Stimulated activated CD8-positive, alpha-beta memory T cell treated with anti-CD3 and anti-CD28 coated beads, Interleukin-15, amount 100 ng/mL, for 1 hour (primary cell): ENCODE results near the gene KREMEN2.

Experiments
- DNase-seq: peaks from one replicate; pipeline ENCODE4 v3.0.0-alpha.2; 2020; ENCODE audit warnings: low read depth

KREMEN2 gene

DNA sequence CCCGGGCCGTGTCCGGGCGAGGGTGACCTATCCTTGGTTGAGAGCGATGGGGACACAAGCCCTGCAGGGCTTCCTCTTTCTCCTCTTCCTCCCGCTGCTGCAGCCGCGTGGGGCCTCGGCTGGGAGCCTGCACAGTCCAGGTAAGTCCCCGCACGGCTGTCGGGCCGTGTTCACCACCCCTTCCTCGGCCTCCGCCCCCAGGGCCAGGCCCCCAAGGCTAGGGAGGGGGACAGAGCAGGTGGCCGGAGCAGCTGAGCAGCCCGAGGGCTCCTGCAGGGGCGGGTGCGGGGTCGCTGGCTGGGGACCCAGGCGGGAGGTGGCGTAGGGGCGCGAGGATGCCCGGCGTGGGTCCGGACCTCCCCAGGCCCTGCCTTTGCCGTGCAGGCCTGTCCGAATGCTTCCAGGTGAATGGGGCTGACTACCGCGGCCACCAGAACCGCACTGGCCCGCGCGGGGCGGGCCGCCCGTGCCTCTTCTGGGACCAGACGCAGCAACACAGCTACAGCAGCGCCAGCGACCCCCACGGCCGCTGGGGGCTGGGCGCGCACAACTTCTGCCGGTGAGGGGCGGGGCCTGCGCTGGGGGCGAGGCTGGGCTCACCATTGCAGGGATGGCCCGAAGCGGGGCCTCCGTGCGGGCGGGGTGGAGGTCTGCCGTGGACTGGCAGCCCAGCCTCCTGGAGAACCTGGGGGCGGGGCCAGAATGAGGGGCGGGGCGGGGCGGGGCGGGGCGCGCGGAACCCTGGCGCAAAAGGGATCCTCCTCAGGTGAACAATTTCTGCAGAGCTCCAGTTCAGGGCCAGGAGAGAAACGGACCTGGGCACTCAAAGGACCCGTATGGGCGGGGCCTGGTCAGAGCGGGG lies 631 bp downstream of the KREMEN2 start:
- no peak for DNase-seq

DNA sequence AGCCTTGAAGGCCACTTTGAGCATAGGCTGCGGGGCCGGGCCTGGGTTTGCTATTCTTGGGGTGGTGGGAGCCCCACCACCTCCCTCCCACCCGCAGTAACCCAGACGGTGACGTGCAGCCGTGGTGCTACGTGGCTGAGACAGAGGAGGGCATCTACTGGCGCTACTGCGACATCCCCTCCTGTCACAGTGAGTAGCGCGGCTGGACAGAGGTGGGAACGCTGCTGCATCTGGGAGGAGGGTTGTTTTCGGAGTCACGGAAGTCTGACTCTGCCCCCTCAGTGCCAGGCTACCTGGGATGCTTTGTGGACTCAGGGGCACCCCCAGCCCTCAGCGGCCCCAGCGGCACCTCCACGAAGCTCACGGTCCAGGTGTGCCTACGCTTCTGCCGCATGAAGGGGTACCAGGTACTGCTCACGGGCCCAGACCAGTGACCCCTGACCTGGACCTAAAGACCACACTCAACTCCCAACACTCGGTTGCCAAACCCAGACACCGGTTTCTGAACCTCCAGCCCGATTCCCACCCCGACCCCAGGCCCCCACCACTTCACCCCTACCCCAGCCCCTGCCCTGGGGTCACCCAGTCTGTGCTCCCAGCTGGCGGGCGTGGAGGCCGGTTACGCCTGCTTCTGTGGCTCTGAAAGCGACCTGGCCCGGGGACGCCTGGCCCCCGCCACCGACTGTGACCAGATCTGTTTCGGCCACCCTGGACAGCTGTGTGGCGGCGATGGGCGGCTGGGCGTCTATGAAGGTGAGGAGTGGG lies 2.1 kb downstream of the KREMEN2 start:
- no peak for DNase-seq

- DNase-seq = no peak
Observed at GRCh38 chr16:2966808-2967191, 2.7 kb downstream of the KREMEN2 start.

- no peak for DNase-seq
Observed at GRCh38 chr16:2967211-2967631, 3.1 kb downstream of the KREMEN2 start.

GRCh38 chr16:2967721-2968161 lies 3.7 kb downstream of the KREMEN2 start:
- DNase-seq = no peak

- no peak for DNase-seq
Observed at GRCh38 chr16:2968368-2968737, 4.3 kb downstream of the KREMEN2 start.

- DNase-seq = peak; percentile 39
Observed at GRCh38 chr16:2968738-2969544, 4.9 kb downstream of the KREMEN2 start, which contains the start of gene PAQR4. Gene PAQR4 (plus strand): TSS chr16:2969348. CDS start chr16:2969675, 327 bp downstream.

DNA sequence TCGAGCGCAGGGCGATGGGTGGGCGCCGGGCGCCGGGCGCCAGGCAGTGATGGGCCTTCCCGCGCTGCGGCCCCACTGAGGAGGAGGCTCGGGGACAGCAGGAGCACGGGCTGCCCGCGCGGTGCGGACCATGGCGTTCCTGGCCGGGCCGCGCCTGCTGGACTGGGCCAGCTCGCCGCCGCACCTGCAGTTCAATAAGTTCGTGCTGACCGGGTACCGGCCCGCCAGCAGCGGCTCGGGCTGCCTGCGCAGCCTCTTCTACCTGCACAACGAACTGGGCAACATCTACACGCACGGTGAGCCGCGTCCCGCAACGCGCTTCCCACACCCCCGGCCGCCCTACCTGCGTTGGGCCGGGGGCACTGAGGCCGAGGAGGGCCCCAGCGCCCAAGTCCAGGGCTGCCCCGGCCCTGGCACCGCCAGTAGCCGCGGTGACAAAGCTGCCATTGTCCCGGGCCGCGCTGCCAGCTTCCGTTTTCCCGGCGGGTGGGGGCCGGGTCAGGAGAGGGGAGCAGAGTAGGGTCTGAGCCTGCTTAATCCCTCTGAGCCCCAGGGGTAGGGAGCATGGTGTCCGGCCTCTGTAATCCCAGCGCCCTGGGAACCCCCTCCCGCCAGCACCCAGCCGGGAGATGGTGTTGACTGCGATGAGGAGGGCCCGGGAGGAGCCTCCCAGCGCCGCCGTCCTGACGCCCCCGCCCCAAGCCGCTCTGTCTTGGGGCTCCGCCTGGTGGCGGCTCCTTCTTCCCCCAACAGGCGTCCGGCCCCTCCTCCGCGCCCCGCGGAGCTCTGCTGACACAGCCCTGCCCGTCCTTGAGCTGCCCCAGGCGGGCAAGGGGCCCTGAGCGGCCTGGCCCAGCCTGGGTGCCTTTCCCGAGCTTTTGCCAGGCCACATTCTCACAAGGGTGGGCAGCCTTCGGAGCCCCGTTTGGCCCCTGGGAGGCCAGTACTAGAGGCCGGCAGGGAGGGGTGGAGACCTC lies 5.8 kb downstream of the KREMEN2 start:
- peak; percentile 24 for DNase-seq

DNA sequence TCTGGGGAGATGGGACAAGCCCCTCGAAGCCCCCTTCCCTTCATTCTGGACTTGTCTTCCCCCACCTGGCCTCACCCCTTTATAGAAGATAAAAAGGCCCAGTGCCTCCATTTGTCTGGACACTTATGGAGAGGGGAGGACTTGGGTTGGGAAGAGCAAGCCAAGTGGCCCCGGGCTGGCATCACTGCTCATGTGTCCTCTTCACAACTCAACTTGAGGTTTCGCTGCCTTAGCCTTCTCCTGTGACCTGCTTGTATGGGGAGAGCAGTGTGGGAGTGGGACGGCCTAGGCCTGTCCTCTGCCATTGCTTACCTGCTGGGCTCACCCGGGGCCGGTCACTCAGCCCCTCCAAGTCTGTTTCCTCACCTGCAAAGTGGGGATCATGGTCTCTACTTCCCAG lies 6.5 kb downstream of the KREMEN2 start:
- no peak for DNase-seq

DNA sequence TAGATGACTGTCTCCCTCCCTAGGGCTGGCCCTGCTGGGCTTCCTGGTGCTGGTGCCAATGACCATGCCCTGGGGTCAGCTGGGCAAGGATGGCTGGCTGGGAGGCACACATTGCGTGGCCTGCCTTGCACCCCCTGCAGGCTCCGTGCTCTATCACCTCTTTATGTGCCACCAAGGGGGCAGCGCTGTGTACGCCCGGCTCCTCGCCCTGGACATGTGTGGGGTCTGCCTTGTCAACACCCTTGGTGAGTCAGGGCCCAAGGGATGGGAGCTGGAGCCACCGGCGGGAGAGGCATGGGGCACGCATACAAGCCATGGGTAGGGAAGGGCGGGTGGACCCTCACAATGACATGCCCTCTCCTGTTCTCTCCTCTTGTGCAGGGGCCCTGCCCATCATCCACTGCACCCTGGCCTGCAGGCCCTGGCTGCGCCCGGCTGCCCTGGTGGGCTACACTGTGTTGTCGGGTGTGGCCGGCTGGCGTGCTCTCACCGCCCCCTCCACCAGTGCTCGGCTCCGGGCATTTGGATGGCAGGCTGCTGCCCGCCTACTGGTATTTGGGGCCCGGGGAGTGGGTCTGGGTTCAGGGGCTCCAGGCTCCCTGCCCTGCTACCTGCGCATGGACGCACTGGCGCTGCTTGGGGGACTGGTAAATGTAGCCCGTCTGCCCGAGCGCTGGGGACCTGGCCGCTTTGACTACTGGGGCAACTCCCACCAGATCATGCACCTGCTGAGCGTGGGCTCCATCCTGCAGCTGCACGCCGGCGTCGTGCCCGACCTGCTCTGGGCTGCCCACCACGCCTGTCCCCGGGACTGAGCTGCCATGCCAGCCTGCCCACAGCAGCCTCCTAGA lies 7.3 kb downstream of the KREMEN2 start:
- no peak for DNase-seq

DNA sequence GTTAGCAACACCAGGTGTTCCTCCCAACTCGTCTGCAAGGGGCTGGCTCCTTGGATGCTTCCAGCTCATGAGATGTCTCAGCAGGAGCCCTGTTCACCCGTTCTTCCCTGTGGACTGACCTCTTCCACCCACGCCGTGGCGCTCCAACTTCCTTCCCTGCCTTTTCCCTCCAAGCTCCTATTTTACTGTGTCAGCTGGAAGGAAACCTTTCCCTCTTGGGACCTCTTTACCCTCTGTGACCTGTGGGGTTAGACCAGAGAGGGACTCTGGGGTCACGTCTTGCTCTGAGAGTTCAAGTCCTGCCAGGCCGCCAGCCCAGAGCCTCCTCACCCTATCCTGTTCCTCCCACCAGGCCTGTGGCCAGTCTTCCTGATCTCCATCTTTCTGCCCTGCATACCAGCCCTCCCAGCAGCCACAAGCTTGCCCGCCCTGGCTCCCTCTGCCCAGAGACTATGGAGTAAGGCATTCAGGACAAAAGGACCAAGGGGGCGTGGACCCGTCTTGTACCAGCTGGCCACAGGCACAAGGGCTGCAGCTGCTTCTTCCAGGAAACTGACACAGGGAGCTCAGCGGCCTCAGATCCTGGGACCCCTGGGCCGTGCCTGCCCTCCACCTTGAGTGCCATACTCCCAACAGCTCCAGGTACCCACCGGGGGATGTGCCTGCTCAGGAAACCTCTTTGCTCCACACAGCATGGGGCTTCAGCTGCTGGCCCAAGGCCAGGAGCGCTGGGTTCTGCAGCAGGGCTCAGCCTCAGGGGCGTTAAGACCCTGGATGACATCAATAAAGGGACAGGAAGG lies 8.1 kb downstream of the KREMEN2 start:
- no peak for DNase-seq

DNA sequence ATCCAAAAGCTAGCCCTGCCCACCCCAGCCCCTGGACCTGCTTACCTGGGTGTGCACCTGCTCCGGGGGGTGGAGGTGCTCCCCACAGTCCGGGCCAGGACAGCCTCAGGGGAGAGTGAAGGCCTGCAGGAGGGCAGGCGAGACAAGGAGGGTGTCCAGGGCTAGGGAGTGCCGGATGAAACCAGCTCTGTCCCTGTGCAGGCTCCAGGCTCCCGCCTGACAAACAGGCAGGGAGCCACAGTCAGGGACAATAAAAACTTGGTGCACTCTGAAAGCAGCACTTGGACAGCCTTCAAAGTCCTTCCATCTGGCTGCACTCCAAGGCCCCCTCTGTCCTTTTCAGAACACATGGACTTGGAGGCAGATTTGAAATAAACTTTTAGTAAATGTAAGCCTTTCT lies 9.0 kb downstream of the KREMEN2 start:
- no peak for DNase-seq

GRCh38 chr16:2973605-2974318 lies 9.7 kb downstream of the KREMEN2 start:
- no peak for DNase-seq

DNA sequence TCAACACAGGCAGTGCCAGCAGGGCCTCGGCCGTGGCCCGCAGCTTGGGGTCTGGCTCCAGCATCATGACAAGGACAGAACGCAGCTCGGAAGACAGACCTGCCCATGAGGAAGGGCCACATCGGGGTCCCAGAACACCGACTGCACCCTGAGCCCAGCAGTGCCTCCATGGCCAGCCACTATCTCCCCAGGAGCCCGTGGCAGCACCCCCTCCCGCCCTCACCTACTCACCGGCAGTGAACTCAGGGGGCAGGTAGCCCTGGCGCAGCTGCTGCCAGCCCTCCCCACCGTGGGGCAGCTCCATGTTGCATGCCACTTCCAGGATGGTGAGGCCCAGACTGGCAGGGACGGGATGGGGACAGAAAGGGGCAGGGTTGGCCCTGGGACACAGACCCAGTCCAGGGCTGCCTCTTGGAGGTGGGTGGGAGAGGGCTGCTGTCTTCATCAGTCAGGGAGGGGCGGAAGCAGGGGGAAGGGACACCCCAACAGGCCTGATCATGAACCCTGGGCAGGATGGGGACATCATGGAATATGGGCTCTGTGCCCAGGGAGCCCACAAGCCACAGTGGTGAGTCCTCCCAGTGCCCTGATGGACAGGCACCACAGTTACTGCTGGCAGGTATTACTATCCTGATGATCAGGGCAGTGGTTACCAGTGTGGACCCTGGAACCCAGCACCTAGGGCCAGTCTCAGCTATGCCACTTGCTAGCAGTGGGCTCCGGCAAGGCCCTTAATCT lies 10.4 kb downstream of the KREMEN2 start:
- DNase-seq = no peak

DNA sequence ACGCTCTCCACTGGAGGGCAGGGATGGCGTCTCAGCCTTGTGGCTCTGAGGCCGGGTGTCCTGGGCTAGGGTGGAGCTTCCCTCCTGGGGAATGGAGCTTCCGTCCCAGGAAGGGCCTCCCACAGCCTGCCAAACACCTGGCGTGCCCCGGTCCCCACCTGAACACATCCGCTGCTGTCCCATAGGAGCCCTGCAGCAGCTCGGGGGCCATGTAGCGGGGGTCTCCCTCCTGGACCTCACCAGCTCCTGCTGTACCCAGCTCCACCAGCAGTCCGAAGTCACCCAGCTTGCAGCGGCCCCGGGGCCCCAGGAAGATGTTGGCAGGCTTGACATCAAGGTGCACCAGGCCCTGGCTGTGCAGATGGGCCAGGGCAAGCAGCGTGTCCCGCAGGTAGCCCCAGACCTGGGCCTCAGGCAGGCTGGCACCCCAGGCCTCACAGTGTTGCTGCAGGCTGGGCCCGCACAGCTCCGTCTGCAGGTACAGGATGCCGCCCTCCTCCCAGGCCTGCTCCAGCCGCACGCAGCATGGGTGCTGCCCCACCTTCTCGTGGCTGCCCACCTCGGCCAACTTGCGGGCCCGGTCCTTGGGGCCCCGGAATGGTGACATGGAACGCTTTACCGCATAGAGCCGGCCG lies 11.2 kb downstream of the KREMEN2 start:
- DNase-seq = no peak

GRCh38 chr16:2976201-2976600 lies 12.1 kb downstream of the KREMEN2 start:
- no peak for DNase-seq

DNA sequence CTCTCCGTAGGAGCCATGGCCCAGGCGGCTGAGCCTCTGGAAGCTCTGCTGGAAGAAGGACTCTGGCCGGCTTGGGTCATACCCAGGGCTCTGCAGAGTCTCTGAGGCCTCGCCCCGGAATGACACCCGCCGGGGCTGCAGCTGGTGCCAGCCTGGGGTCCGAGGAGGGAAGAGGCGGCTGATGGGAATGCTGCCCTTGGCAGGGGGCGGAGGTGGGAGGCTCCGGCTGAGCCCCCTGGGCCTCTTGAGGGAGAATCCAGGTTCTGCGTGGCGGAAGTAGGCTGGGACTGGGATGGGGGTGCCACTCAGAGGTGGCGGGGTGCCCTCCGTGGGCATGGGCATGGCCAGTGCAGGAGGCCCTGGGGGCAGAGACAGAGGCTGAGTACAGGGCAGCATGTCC lies 12.6 kb downstream of the KREMEN2 start:
- DNase-seq = no peak
